GM23338 (cell line): Measurements from ENCODE around the gene PPARD. TPM values are rescaled to one million over a fixed set of nuclear protein-coding genes. Genes with fewer than 3 reads are reported as not detected.

Experiments
- ATAC-seq: fragments of 200-7000 bp; cut with Tn5 transposase; 3 replicates; pipeline ENCODE4 v1.9.1; 2020
- DNase-seq: peaks from one replicate; pipeline ENCODE4 v3.0.0-alpha.2; 2015; ENCODE audit warnings: low spot score
- H2AFZ ChIP-seq: fragments of 200-600 bp; sonication (generic); 2 replicates; pipeline ENCODE4 v1.8.0; 2016; ENCODE audit warnings: antibody characterized with exemption, mild to moderate bottlenecking, moderate library complexity
- H3F3A ChIP-seq: fragments of 200-600 bp; sonication (generic); replicated peaks from 2 replicates; pipeline ENCODE4 v1.8.0; 2017; ENCODE audit warnings: antibody characterized with exemption, mixed run types, low read depth
- H3K27ac ChIP-seq: fragments of 200-600 bp; sonication (generic); 2 replicates; pipeline ENCODE4 v1.6.1; 2016; ENCODE audit warnings: low read depth
- H3K27me3 ChIP-seq: fragments of 200-600 bp; sonication (generic); 2 replicates; pipeline ENCODE4 v1.8.0; 2016; ENCODE audit warnings: mild to moderate bottlenecking, mixed run types, moderate library complexity; ENCODE audit not compliant: insufficient read depth
- H3K36me3 ChIP-seq: fragments of 200-600 bp; sonication (generic); 2 replicates; pipeline ENCODE4 v1.8.0; 2016; ENCODE audit warnings: mild to moderate bottlenecking; ENCODE audit not compliant: insufficient read depth
- H3K4me1 ChIP-seq: fragments of 200-600 bp; sonication (generic); 2 replicates; pipeline ENCODE4 v1.8.0; 2016; ENCODE audit warnings: mild to moderate bottlenecking, moderate library complexity; ENCODE audit not compliant: insufficient read depth
- H3K4me2 ChIP-seq: fragments of 200-600 bp; sonication (generic); 2 replicates; pipeline ENCODE4 v1.7.1; 2017; ENCODE audit warnings: mixed run types
- H3K4me3 ChIP-seq: fragments of 200-600 bp; sonication (generic); 2 replicates; pipeline ENCODE4 v1.6.1; 2016; ENCODE audit warnings: mixed run types
- H3K79me2 ChIP-seq: fragments of 200-600 bp; sonication (generic); replicated peaks from 2 replicates; pipeline ENCODE4 v1.8.0; 2017; ENCODE audit warnings: mild to moderate bottlenecking; ENCODE audit not compliant: insufficient read depth
- H3K9me2 ChIP-seq: fragments of 200-600 bp; sonication (generic); 2 replicates; pipeline ENCODE4 v1.8.0; 2017; ENCODE audit not compliant: insufficient read depth
- H4K20me1 ChIP-seq: fragments of 200-600 bp; sonication (generic); replicated peaks from 2 replicates; pipeline ENCODE4 v1.8.0; 2017; ENCODE audit warnings: mild to moderate bottlenecking; ENCODE audit not compliant: insufficient read depth
- H3K27ac Mint-ChIP-seq: 2 replicates; pipeline ENCODE4 v1.8.0; 2020; ENCODE audit warnings: inconsistent platforms, mild to moderate bottlenecking, moderate library complexity, mixed read lengths
- H3K27me3 Mint-ChIP-seq: 3 replicates; pipeline ENCODE4 v1.8.0; 2022; ENCODE audit warnings: low read depth, mild to moderate bottlenecking, moderate library complexity, mixed read lengths, inconsistent platforms; ENCODE audit not compliant: insufficient read depth, poor library complexity
- H3K36me3 Mint-ChIP-seq: 3 replicates; pipeline ENCODE4 v1.8.0; 2021; ENCODE audit warnings: low read depth, mild to moderate bottlenecking, inconsistent platforms, moderate library complexity, mixed read lengths
- H3K4me1 Mint-ChIP-seq: 3 replicates; pipeline ENCODE4 v1.8.0; 2020; ENCODE audit warnings: mild to moderate bottlenecking, inconsistent platforms, mixed read lengths
- H3K4me3 Mint-ChIP-seq: 3 replicates; pipeline ENCODE4 v1.8.0; 2021; ENCODE audit warnings: moderate library complexity, mild to moderate bottlenecking, inconsistent platforms, mixed read lengths
- H3K9me3 Mint-ChIP-seq: 3 replicates; pipeline ENCODE4 v1.8.0; 2020; ENCODE audit warnings: moderate library complexity, mild to moderate bottlenecking, inconsistent platforms, mixed read lengths
- CREB1 ChIP-seq: fragments of 250-450 bp; sonication (Bioruptor Pico); IDR thresholded peaks from 2 replicates; pipeline ENCODE4 v1.5.0; 2020; ENCODE audit warnings: low read depth, mild to moderate bottlenecking, moderate library complexity
- EZH2 ChIP-seq: fragments of 200-600 bp; sonication (generic); IDR thresholded peaks from one replicate; pipeline ENCODE4 v1.8.0; 2017; ENCODE audit warnings: antibody characterized with exemption, mild to moderate bottlenecking, low read depth; ENCODE audit not compliant: unreplicated experiment
- EZH2phosphoT487 ChIP-seq: fragments of 200-600 bp; sonication (generic); IDR thresholded peaks from one replicate; pipeline ENCODE4 v1.8.1; 2018; ENCODE audit warnings: antibody characterized with exemption; ENCODE audit not compliant: unreplicated experiment
- NANOG ChIP-seq: IDR thresholded peaks from 2 replicates; pipeline ENCODE4 v1.6.1; 2016; ENCODE audit warnings: antibody characterized with exemption, borderline replicate concordance
- POLR2AphosphoS5 ChIP-seq: IDR thresholded peaks from 2 replicates; pipeline ENCODE4 v1.6.1; 2016; ENCODE audit warnings: antibody characterized with exemption, low read depth
- STAT1 ChIP-seq: IDR thresholded peaks from one replicate; pipeline ENCODE4 v1.6.1; 2016; ENCODE audit warnings: antibody characterized with exemption; ENCODE audit not compliant: unreplicated experiment
- ZNF114 ChIP-seq: fragments of 250-450 bp; sonication (Bioruptor Pico); IDR thresholded peaks from 2 replicates; pipeline ENCODE4 v1.5.0; 2020; ENCODE audit warnings: mild to moderate bottlenecking, moderate library complexity
- ZNF331 ChIP-seq: fragments of 250-450 bp; sonication (Bioruptor Pico); IDR thresholded peaks from 2 replicates; pipeline ENCODE4 v1.5.0; 2020; ENCODE audit warnings: low read depth, mild to moderate bottlenecking, moderate library complexity
- polyA plus RNA-seq: library from polyadenylated mRNA; unstranded; fragments of >200 nt; fragmentation: Nextera tagmentation; extraction: Ambion mirVana; gene quantifications from 2 replicates; pipeline ENCODE4 v1.2.1, GENCODE V29; 2016
- total RNA-seq: library from RNA; depleted of rRNA; stranded (reverse); fragments of >200 nt; shearing (Covaris generic); gene quantifications from 2 replicates; pipeline ENCODE4 v1.2.3, GENCODE V29; 2014
- TF ChIP-seq, protein P1 (sequence below), 2 experiments: fragments of 200-600 bp in 1 of 2; sonication (generic) in 1 of 2; conservative IDR thresholded peaks; 2 replicates each; pipeline versions ENCODE4 v1.5.1 to v1.6.1; 2016 to 2017; ENCODE audit warnings: antibody characterized with exemption in 2 of 2, low read depth in 2 of 2, mild to moderate bottlenecking in 2 of 2, moderate library complexity in 1 of 2
- TF ChIP-seq, protein P2 (sequence below): fragments of 250-450 bp; sonication (Bioruptor Pico); IDR thresholded peaks from 2 replicates; pipeline ENCODE4 v1.5.0; 2020; ENCODE audit warnings: mild to moderate bottlenecking, moderate library complexity
- TF ChIP-seq, protein P3 (sequence below): IDR thresholded peaks from one replicate; pipeline ENCODE4 v1.6.1; 2018; ENCODE audit warnings: antibody characterized with exemption; ENCODE audit not compliant: unreplicated experiment

PPARD gene
- total and polyA plus RNA-seq, 2 experiments from 2014 or later: 5.1 to 9.7 TPM

DNA sequence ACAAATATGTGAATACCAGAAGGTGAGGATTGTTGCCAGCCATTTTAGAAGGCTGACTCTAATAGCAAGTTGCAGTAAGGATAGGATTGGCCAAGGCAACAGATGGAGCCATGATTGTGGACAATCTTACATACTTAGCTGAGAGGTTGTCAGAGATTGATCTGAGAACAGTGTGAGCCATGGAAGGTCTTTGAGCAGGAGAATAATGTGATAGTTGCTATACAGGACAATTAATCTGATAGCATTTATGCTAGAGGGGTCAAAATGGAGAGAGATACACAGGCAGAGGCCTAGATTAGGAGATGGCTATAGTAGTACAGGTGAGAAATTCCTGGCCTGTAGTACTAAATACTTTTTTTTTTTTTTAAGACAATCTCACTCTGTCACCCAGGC, 23.8 kb downstream of the PPARD start (continued):
- TF ChIP-seq, protein P1, sequence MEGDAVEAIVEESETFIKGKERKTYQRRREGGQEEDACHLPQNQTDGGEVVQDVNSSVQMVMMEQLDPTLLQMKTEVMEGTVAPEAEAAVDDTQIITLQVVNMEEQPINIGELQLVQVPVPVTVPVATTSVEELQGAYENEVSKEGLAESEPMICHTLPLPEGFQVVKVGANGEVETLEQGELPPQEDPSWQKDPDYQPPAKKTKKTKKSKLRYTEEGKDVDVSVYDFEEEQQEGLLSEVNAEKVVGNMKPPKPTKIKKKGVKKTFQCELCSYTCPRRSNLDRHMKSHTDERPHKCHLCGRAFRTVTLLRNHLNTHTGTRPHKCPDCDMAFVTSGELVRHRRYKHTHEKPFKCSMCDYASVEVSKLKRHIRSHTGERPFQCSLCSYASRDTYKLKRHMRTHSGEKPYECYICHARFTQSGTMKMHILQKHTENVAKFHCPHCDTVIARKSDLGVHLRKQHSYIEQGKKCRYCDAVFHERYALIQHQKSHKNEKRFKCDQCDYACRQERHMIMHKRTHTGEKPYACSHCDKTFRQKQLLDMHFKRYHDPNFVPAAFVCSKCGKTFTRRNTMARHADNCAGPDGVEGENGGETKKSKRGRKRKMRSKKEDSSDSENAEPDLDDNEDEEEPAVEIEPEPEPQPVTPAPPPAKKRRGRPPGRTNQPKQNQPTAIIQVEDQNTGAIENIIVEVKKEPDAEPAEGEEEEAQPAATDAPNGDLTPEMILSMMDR (conservative IDR thresholded peaks at IDR 0.05; ENCODE audit: low read depth in 2 of 2): no peak
- TF ChIP-seq, protein P2, sequence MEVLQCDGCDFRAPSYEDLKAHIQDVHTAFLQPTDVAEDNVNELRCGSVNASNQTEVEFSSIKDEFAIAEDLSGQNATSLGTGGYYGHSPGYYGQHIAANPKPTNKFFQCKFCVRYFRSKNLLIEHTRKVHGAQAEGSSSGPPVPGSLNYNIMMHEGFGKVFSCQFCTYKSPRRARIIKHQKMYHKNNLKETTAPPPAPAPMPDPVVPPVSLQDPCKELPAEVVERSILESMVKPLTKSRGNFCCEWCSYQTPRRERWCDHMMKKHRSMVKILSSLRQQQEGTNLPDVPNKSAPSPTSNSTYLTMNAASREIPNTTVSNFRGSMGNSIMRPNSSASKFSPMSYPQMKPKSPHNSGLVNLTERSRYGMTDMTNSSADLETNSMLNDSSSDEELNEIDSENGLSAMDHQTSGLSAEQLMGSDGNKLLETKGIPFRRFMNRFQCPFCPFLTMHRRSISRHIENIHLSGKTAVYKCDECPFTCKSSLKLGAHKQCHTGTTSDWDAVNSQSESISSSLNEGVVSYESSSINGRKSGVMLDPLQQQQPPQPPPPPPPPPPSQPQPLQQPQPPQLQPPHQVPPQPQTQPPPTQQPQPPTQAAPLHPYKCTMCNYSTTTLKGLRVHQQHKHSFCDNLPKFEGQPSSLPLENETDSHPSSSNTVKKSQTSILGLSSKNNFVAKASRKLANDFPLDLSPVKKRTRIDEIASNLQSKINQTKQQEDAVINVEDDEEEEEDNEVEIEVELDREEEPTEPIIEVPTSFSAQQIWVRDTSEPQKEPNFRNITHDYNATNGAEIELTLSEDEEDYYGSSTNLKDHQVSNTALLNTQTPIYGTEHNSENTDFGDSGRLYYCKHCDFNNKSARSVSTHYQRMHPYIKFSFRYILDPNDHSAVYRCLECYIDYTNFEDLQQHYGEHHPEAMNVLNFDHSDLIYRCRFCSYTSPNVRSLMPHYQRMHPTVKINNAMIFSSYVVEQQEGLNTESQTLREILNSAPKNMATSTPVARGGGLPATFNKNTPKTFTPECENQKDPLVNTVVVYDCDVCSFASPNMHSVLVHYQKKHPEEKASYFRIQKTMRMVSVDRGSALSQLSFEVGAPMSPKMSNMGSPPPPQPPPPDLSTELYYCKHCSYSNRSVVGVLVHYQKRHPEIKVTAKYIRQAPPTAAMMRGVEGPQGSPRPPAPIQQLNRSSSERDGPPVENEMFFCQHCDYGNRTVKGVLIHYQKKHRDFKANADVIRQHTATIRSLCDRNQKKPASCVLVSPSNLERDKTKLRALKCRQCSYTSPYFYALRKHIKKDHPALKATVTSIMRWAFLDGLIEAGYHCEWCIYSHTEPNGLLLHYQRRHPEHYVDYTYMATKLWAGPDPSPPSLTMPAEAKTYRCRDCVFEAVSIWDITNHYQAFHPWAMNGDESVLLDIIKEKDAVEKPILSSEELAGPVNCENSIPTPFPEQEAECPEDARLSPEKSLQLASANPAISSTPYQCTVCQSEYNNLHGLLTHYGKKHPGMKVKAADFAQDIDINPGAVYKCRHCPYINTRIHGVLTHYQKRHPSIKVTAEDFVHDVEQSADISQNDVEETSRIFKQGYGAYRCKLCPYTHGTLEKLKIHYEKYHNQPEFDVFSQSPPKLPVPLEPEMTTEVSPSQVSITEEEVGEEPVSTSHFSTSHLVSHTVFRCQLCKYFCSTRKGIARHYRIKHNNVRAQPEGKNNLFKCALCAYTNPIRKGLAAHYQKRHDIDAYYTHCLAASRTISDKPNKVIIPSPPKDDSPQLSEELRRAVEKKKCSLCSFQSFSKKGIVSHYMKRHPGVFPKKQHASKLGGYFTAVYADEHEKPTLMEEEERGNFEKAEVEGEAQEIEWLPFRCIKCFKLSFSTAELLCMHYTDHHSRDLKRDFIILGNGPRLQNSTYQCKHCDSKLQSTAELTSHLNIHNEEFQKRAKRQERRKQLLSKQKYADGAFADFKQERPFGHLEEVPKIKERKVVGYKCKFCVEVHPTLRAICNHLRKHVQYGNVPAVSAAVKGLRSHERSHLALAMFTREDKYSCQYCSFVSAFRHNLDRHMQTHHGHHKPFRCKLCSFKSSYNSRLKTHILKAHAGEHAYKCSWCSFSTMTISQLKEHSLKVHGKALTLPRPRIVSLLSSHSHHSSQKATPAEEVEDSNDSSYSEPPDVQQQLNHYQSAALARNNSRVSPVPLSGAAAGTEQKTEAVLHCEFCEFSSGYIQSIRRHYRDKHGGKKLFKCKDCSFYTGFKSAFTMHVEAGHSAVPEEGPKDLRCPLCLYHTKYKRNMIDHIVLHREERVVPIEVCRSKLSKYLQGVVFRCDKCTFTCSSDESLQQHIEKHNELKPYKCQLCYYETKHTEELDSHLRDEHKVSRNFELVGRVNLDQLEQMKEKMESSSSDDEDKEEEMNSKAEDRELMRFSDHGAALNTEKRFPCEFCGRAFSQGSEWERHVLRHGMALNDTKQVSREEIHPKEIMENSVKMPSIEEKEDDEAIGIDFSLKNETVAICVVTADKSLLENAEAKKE (CRISPR knock-in tag): no peak
- TF ChIP-seq EZH2phosphoT487 (no peak), CREB1 (CRISPR knock-in tag) (no peak), EZH2 (no peak)

DNA sequence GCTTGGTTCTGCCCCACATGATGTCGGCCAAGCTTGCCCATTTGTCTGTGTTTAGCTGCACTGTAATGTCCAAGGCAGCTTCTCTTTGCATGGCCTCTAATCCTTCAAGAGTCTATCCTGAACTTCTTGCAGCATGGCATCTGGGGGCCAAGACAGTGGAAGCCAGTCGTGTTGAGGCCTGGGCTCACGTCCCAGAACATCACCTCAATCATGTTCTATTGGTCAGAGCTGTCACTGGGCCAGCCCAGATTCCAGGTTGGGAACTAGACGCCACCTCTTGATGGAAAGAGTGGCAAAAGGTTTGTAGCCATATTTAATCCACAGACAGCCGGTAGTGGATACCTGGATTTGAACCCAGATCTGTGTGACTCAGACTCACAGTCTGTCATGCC, 25.3 kb downstream of the PPARD start:
- Histone ChIP-seq H3K27ac (no peak overlapping the region), H3K36me3 (no peaks in the 10 kb centered on the region), H2AFZ (no peak overlapping the region), H3K9me2 (no peaks in the 10 kb centered on the region), H4K20me1 (0 out of 2 replicates have a peak, but pooled peaks cover 3% of the 10 kb centered on the region), H3K4me1 (peaks cover 8% of the 10 kb centered on the region; the same call in 1 of the 2 replicates), H3K27me3 (no peaks in the 10 kb centered on the region), H3K4me3 (no peak overlapping the region), H3F3A (no peaks in the 10 kb centered on the region), H3K79me2 (no peaks in the 10 kb centered on the region; the same call in 1 of the 2 replicates), H3K4me2 (no peak overlapping the region)
- Mint-ChIP-seq H3K4me3 (no peak overlapping the region), H3K27me3 (peaks cover 3% of the 10 kb centered on the region), H3K27ac (no peak overlapping the region), H3K36me3 (no peaks in the 10 kb centered on the region), H3K9me3 (no peaks in the 10 kb centered on the region), H3K4me1 (peaks cover 20% of the 10 kb centered on the region)
- TF ChIP-seq STAT1: no peak
- TF ChIP-seq, protein P3, sequence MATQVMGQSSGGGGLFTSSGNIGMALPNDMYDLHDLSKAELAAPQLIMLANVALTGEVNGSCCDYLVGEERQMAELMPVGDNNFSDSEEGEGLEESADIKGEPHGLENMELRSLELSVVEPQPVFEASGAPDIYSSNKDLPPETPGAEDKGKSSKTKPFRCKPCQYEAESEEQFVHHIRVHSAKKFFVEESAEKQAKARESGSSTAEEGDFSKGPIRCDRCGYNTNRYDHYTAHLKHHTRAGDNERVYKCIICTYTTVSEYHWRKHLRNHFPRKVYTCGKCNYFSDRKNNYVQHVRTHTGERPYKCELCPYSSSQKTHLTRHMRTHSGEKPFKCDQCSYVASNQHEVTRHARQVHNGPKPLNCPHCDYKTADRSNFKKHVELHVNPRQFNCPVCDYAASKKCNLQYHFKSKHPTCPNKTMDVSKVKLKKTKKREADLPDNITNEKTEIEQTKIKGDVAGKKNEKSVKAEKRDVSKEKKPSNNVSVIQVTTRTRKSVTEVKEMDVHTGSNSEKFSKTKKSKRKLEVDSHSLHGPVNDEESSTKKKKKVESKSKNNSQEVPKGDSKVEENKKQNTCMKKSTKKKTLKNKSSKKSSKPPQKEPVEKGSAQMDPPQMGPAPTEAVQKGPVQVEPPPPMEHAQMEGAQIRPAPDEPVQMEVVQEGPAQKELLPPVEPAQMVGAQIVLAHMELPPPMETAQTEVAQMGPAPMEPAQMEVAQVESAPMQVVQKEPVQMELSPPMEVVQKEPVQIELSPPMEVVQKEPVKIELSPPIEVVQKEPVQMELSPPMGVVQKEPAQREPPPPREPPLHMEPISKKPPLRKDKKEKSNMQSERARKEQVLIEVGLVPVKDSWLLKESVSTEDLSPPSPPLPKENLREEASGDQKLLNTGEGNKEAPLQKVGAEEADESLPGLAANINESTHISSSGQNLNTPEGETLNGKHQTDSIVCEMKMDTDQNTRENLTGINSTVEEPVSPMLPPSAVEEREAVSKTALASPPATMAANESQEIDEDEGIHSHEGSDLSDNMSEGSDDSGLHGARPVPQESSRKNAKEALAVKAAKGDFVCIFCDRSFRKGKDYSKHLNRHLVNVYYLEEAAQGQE: no peak
- no peak for TF ChIP-seq EZH2
- no peak for TF ChIP-seq ZNF331 (CRISPR knock-in tag)
- TF ChIP-seq ZNF114 (CRISPR knock-in tag): no peak
- TF ChIP-seq POLR2AphosphoS5: no peak
- TF ChIP-seq EZH2phosphoT487: no peak
- TF ChIP-seq CREB1 (CRISPR knock-in tag): no peak
- no peak for TF ChIP-seq NANOG
- ATAC-seq (no peak), DNase-seq (no peak)
